DMS114 treated with DMSO at 0.1 percent for 48 hours (cell line): ENCODE results near the gene MTHFD2.
"Not testable (repeated sequence)": the region's sequence is repeated elsewhere in the genome, so short reads cannot be mapped to it uniquely, and the experiment has no call there.

Source experiments
- DNase-seq: peaks from one replicate; lab custom pipeline; 2025; ENCODE audit not compliant: unreplicated experiment; lab: John Stamatoyannopoulos, UW

The MTHFD2 gene

GRCh38 chr2:74227646-74228045 is 29.2 kb downstream of the MTHFD2 start:
- no peak for DNase-seq

DNA sequence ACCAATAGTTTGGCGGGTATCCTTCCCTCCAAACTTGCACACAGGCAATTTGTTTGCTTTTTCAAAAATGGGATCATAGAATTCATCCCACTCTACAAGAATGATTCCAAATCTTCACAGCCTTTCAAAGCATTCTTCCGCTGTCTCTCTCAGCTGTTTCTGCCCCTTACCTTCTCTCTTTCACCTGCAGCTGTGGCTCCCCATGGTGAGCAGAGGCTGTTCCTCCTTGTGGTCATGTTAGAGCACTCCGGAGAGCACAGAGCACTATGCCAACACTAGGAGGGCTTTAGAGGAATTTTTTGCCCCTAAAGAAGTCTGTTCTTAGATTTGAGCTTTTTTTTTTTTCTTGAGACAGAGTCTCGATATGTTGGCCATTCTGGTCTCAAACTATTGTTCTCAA is 30.4 kb downstream of the MTHFD2 start:
- DNase-seq, result no peak

DNA sequence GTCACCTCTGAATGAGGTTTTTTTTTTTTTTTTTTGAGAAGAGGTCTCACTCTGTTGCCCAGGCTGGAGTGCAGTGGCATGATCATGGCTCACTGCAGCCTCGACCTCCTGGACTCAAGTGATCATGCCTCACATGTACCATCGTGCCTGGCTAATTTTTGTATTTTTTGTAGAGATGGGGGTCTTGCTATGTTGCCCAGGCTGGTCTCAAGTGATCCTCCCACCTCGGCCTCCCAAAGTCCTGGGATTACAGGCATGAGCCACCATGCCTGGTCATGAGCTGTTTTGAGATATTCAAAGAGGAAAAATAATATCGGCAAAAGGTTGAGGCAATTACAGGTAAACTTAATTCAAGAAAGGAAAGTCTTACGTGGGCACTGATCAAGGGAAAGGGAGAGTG is 31.4 kb downstream of the MTHFD2 start:
- DNase-seq, result not testable (repeated sequence)

DNA sequence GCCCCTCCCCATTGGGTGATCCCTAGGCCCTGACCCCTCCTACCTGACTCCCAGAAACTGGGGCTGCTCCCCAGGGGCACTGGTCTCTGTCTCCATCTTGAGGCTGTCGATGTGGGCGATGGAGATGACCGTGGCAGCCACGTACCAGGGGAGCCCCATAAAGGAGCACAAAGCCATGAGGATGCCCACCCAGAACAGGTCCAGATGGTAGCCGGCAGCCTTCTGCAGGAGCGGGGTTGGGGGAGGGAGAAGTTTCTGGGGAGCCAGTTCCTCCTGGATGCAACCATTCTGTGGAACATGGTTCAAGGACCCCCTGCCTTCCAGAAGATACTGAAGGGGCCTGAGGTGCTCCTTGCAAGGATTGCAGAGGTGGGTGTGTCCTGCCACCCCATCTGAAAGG is 34.0 kb downstream of the MTHFD2 start:
- no peak for DNase-seq

DNA sequence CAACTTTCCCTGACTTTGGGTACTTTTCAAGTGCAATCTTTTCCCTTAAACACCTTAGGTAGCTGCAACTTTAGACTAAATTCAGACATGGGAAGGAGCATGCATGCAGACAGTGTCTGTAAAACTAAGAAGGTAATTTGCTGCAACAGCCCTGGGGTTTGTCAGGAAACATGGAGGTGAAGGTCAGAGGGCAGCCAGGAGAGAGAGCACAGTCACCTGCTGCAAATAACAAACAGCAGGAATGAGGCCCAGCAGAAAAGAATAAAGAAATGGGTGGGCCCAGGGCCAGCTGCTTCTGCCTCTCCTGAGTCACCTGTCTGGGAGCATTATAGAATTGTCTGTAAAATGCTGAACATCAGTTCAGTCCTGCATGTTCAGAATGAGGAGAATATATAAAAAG is 35.2 kb downstream of the MTHFD2 start:
- DNase-seq, result no peak

- no peak for DNase-seq
These were observed 36.6 kb downstream of the MTHFD2 start for GRCh38 chr2:74235041-74235440.

- DNase-seq, result no peak
These were observed 40.5 kb downstream of the MTHFD2 start for GRCh38 chr2:74238879-74239278.

GRCh38 chr2:74239346-74239745 is 40.9 kb downstream of the MTHFD2 start:
- DNase-seq, result no peak

GRCh38 chr2:74242354-74243071 is 44.1 kb downstream of the MTHFD2 start:
- DNase-seq, result no peak

- DNase-seq, result no peak
These were observed 45.9 kb downstream of the MTHFD2 start for GRCh38 chr2:74244286-74244685.

- no peak for DNase-seq
These were observed 48.2 kb downstream of the MTHFD2 start for GRCh38 chr2:74246496-74247195.

DNA sequence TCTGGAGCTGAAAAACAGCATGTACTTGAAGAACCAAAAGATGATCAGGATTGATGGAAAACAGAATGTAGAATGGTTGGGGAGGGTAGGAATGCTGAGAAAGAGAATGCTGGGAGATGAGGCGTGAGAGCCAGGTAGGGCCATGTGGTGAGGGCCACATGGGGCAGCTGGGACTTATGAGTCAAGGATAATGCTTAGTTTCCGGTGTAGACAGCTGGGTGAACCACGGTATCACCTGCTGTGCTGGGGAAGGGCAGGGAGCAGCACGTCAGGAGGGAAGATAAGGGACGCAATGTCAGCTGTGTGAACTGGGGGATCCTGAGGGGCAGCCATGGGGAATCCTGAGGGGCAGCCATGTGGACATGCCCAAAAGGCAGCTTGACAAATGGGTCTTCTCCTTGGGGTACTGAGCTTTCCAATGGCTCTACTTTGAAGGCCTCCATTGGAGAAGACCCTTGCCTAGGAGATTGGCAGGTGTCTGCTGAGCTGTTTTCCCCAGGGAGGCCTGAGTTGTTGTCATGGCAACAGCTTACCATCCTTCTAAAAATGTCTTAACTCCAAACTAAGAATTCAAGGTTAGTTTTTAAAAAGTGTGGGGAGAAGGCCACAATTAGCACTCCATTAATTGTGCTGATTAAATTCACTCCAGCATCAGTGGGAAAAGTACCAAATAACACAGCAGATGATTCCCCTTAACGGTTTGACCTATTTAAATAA is 51.1 kb downstream of the MTHFD2 start:
- DNase-seq, result no peak

GRCh38 chr2:74250189-74250631 is 51.8 kb downstream of the MTHFD2 start:
- DNase-seq, result peak; percentile 12

- no peak for DNase-seq
These were observed 53.6 kb downstream of the MTHFD2 start for GRCh38 chr2:74252036-74252435.

GRCh38 chr2:74252862-74253261 is 54.4 kb downstream of the MTHFD2 start:
- no peak for DNase-seq

DNA sequence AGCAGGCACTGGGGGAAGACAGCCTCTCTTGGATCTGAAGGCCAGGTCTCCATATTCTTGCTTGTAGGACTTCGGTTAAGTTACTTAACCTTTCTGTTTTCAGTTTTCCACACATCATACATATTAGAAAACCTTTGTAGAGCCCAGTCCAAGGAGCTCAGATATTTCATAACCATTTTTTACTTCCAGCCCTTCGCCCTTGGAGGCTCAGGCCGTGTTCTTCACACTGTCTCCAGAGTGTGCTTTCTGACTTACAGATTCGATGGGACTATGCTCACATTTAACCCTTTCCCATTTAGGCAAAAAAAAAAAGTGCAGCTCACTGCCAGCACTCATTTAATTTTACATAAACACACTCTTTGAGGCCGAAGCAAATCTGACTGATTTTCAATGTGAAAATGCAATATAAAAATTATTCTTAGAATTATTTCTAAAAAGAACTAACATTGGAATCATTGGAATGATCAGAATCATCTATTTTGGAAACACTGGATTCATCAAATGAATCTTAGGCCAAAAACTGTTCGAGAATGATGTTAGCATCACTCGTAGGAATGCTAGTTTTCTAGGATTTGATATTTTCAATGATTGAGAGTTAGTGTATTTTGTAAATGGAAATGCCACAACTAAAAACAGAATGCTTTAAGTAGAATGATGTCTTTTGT is 55.0 kb downstream of the MTHFD2 start:
- DNase-seq, result no peak

- no peak for DNase-seq
These were observed 55.5 kb downstream of the MTHFD2 start for GRCh38 chr2:74253971-74254310.

DNA sequence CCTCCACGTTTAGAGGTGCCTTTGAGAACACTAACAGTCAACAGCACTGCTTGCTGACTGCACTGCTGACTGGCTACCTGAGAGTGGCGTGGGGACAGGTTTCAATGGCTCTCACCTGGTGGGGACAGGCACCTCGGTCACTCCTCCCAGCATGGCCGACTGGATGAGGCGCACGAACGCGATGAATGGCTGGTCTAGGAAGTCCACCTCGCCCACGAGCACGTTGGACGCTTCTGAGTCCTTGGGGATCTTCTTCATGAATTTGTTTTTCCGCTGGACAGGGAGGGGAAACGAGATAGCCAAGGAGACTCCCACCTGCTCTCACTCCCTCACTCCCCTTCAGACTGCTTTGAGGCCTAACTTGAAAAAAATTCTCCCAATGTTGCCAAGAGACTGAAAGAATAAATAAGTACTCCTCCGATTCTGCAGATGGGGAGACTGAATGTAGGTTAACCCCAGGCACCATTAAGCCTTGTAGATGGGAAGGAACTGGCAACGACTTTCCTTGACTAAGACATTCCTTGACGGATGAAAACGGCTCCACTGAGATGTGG is 57.3 kb downstream of the MTHFD2 start:
- DNase-seq, result no peak

- no peak for DNase-seq
These were observed 60.8 kb downstream of the MTHFD2 start for GRCh38 chr2:74259191-74259590.

- no peak for DNase-seq
These were observed 61.3 kb downstream of the MTHFD2 start for GRCh38 chr2:74259733-74260132.

DNA sequence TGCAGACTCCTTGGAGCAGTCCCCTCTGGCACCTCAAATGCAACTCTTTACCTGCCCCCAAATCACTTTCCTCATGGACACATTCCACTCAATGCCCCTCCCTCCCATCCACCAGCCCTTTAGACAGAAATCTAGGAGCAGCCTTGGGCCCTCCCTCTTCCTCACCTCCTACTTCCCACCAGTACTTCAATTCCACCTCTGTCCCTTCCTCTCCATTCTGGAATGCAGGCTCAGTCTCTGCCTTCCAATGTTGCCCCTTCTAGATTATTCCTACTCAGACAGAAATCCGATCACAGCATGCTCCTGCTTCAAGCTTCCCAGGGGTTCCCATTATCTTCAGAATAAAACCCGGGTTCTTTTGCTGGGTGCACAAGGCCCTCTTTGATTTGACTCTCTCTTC is 62.1 kb downstream of the MTHFD2 start:
- no peak for DNase-seq
